ENCODE measurements around the gene CADM1.

The CADM1 gene

GRCh38 chr11:115267871-115268270 lies 236.3 kb downstream of the CADM1 start:
- no peak overlapping the region for H3K4me3 ChIP-seq (ENCODE audit: low read depth in 1 of 2, low read length in 1 of 2)
- no peaks in the 10 kb centered on the region for H3K27me3 ChIP-seq
- no peak for TF ChIP-seq CTCF (IDR thresholded peaks at IDR 0.05)
- no peak overlapping the region for H3K27ac ChIP-seq
- H3K9me3 ChIP-seq, result no peaks in the 10 kb centered on the region
- H3K4me1 ChIP-seq (ENCODE audit: control insufficient read depth in 1 of 2, insufficient read depth in 1 of 2, low read depth in 1 of 2, low read length in 1 of 2), result no peaks in the 10 kb centered on the region
- H3K36me3 ChIP-seq, result no peaks in the 10 kb centered on the region

- TF ChIP-seq CTCF (IDR thresholded peaks at IDR 0.05), result no peak
Observed at GRCh38 chr11:115267238-115267781, 236.9 kb downstream of the CADM1 start.

GRCh38 chr11:115266066-115266639 lies 238.1 kb downstream of the CADM1 start:
- no peaks in the 10 kb centered on the region for H3K36me3 ChIP-seq
- no peaks in the 10 kb centered on the region for H3K27me3 ChIP-seq
- no peak overlapping the region for H3K4me3 ChIP-seq (ENCODE audit: low read depth in 1 of 2, low read length in 1 of 2)
- H3K4me1 ChIP-seq (ENCODE audit: control insufficient read depth in 1 of 2, insufficient read depth in 1 of 2, low read depth in 1 of 2, low read length in 1 of 2), result no peaks in the 10 kb centered on the region
- H3K27ac ChIP-seq, result no peak overlapping the region
- TF ChIP-seq CTCF (IDR thresholded peaks at IDR 0.05), result no peak
- H3K9me3 ChIP-seq, result no peaks in the 10 kb centered on the region

More at GRCh38 chr11:115267238-115267781, 236.9 kb downstream of the CADM1 start:
- H3K27me3 ChIP-seq, result no peaks in the 10 kb centered on the region
- no peaks in the 10 kb centered on the region for H3K36me3 ChIP-seq
- H3K9me3 ChIP-seq, result no peaks in the 10 kb centered on the region
- H3K27ac ChIP-seq, result no peak overlapping the region
- H3K4me3 ChIP-seq (ENCODE audit: low read depth in 1 of 2, low read length in 1 of 2), result no peak overlapping the region
- H3K4me1 ChIP-seq (ENCODE audit: control insufficient read depth in 1 of 2, insufficient read depth in 1 of 2, low read depth in 1 of 2, low read length in 1 of 2), result no peaks in the 10 kb centered on the region

GRCh38 chr11:115263799-115264656 lies 240.2 kb downstream of the CADM1 start:
- no peaks in the 10 kb centered on the region for H3K27me3 ChIP-seq
- H3K4me1 ChIP-seq (ENCODE audit: control insufficient read depth in 1 of 2, insufficient read depth in 1 of 2, low read depth in 1 of 2, low read length in 1 of 2), result no peaks in the 10 kb centered on the region
- H3K9me3 ChIP-seq, result no peaks in the 10 kb centered on the region
- TF ChIP-seq CTCF (IDR thresholded peaks at IDR 0.05), result no peak
- H3K27ac ChIP-seq, result no peak overlapping the region
- no peak overlapping the region for H3K4me3 ChIP-seq (ENCODE audit: low read depth in 1 of 2, low read length in 1 of 2)
- no peaks in the 10 kb centered on the region for H3K36me3 ChIP-seq

GRCh38 chr11:115258216-115258615 lies 246.0 kb downstream of the CADM1 start:
- no peak for TF ChIP-seq CTCF (IDR thresholded peaks at IDR 0.05)
- no peaks in the 10 kb centered on the region for H3K9me3 ChIP-seq
- no peaks in the 10 kb centered on the region for H3K4me1 ChIP-seq (ENCODE audit: control insufficient read depth in 1 of 2, insufficient read depth in 1 of 2, low read depth in 1 of 2, low read length in 1 of 2)
- H3K4me3 ChIP-seq (ENCODE audit: low read depth in 1 of 2, low read length in 1 of 2), result no peak overlapping the region
- no peaks in the 10 kb centered on the region for H3K27me3 ChIP-seq
- H3K27ac ChIP-seq, result no peak overlapping the region
- no peaks in the 10 kb centered on the region for H3K36me3 ChIP-seq
